Smooth muscle cell of the pulmonary artery (primary cell): Measurements from ENCODE around the gene OMP. TPM values are rescaled to one million over a fixed set of nuclear protein-coding genes. Genes with fewer than 3 reads are reported as not detected.

Source experiments
- total RNA-seq: library from RNA; depleted of rRNA; stranded (reverse); fragments of >200 nt; gene quantifications from 2 replicates; pipeline ENCODE4 v1.2.3, GENCODE V29; 2014

Gene OMP, protein sequence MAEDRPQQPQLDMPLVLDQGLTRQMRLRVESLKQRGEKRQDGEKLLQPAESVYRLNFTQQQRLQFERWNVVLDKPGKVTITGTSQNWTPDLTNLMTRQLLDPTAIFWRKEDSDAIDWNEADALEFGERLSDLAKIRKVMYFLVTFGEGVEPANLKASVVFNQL
- 0.43 and 0.98 TPM in 2 replicates for total RNA-seq

DNA sequence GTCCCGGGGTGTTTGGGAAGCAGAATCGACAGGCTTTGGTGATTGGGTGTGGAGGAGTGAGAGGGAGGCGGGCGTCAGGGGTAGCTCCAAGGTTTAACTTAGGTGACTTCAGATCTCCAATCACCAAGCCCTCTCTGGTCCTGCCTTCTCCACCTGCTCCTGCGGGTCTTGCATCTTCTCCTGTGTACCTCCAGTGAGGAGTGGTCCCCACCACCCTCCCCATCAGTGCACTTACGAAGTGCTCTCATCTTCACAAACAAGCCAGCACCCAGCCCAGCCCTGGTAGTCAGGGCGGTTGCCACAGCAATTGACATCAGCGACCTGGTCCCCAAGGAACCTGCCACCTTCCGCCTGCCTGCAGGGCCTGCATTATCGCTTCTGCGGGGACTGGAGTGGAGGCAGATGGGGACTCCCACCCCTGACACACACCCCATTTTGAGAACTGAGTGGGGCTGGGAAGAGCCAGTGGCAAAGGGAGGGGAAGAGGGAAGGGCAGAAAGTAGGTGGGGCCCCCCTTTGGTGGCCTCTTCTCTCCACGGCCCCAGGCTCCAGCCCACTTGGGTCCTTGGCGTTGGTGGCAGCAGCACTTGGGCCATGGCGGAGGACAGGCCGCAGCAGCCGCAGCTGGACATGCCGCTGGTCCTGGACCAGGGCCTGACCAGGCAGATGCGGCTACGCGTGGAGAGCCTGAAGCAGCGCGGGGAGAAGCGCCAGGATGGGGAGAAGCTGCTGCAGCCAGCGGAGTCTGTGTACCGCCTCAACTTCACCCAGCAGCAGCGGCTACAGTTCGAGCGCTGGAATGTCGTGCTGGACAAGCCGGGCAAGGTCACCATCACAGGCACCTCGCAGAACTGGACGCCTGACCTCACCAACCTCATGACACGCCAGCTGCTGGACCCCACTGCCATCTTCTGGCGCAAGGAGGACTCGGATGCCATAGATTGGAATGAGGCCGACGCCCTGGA lies at the start of gene OMP:
OMP (plus strand) TSS at position 595 of the 965 bp plus-strand sequence; CDS start at position 595, 0 bp downstream.

DNA sequence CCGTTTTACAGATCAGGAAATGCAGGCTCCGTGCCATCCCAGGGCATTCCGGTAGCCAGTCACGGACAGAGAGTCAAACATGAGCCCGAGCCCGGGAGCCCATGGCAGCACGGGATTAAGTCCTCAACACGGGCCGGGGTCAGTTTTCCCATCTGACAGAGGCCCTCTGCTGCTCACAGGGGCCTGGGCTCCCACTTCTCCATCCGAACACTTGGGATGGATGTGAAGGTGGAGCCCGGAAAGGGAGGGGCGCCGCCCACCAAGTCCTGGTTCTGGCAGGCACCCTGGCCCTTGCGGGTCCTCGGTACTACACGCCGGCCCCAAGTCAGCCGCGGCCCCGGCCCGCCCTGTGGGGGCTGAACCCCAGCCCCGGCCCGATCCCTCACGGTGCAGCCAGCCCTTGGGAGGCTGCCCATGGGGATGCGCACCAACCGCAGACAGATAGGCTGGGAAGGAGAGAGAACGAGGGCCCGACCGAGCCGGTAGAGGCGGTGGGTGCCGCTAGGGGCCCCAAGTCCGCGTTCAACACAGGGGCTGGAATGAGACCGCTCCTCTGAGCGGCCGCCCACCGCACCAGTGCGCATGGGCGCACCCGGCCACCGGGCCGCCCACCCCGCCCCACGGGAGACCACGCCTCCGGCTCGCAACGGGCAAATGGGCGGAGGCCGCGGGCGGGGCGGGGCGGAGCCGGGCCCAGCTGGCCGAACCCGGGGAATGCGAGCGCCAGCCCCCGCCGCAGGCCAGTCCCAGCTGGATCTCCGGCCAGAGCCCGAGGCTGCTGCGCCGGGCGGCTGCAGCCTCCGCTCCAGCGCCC lies 36.2 kb upstream of the OMP start, which contains the start of gene CAPN5:
CAPN5 (plus strand) TSS at position 743 of the 814 bp plus-strand sequence. CDS start 17,916 bp downstream, outside the sequence.

DNA sequence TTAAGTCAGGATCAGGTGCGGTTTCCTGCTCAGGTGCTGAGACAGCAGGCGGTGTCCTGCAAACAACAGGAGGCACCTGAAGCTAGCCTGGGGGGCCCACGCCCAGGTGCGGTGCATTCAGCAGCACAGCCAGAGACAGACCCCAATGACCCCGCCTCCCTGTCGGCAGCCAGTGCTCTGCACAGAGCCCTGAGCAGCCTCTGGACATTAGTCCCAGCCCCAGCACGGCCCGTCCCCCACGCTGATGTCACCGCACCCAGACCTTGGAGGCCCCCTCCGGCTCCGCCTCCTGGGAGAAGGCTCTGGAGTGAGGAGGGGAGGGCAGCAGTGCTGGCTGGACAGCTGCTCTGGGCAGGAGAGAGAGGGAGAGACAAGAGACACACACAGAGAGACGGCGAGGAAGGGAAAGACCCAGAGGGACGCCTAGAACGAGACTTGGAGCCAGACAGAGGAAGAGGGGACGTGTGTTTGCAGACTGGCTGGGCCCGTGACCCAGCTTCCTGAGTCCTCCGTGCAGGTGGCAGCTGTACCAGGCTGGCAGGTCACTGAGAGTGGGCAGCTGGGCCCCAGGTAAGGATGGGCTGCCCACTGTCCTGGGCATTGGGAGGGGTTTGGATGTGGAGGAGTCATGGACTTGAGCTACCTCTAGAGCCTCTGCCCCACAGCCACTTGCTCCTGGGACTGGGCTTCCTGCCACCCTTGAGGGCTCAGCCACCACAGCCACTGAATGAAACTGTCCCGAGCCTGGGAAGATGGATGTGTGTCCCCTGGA lies 25.5 kb downstream of the OMP start, which contains the start of gene MYO7A:
MYO7A (plus strand) TSS at position 327 of the 772 bp plus-strand sequence. CDS start 2,389 bp downstream, outside the sequence.

Other genes starting within 250 kb of the OMP start
- 7.8 and 8.6 TPM in 2 replicates for gene ACER3, start 241.9 kb upstream of the OMP start, total RNA-seq
- gene B3GNT6, start 68.4 kb upstream of the OMP start, total RNA-seq = not detected in 2 replicates
- 24.5 and 30.0 TPM in 2 replicates for gene CAPN5, start 35.9 kb upstream of the OMP start, total RNA-seq
- gene MYO7A, start 25.4 kb downstream of the OMP start, total RNA-seq = 0.13 and 0.20 TPM in 2 replicates
- gene GDPD4, start 198.8 kb downstream of the OMP start, total RNA-seq = not detected in 2 replicates